ENCODE measurements around the gene GREB1L. TPM values are rescaled to one million over a fixed set of nuclear protein-coding genes. Genes with fewer than 3 reads are reported as not detected.
"Not testable (repeated sequence)": the region's sequence is repeated elsewhere in the genome, so short reads cannot be mapped to it uniquely, and the experiment has no call there.

GREB1L gene
- total RNA-seq, 1 donor from 2014 or later, result 0.98 TPM

GRCh38 chr18:21277578-21277977 lies 35.5 kb downstream of the GREB1L start:
- no peak overlapping the region for H3K27ac ChIP-seq
- no peaks in the 10 kb centered on the region for H3K9me3 ChIP-seq
- no peaks in the 10 kb centered on the region for H3K27me3 ChIP-seq
- H3K4me3 ChIP-seq, result no peak overlapping the region
- DNase-seq (ENCODE audit: extremely low spot score in 2 of 2), result no peak
- intact Hi-C loops (cut with DNase I), result no loop called here
- no peaks in the 10 kb centered on the region for H3K4me1 ChIP-seq
- no peak for TF ChIP-seq CTCF (IDR thresholded peaks at IDR 0.05)
- TF ChIP-seq POLR2AphosphoS5 (IDR thresholded peaks at IDR 0.05; ENCODE audit: insufficient read depth in 1 of 2, low read depth in 1 of 2), result no peak
- no peak for TF ChIP-seq POLR2A (IDR thresholded peaks at IDR 0.05)
- H3K36me3 ChIP-seq, result no peaks in the 10 kb centered on the region

- H3K27ac ChIP-seq; H3K4me1 ChIP-seq; H3K27me3 ChIP-seq; H3K36me3 ChIP-seq; H3K4me3 ChIP-seq; DNase-seq (ENCODE audit: extremely low spot score in 2 of 2); H3K9me3 ChIP-seq; intact Hi-C loops (cut with DNase I): not testable (repeated sequence)
Observed at GRCh38 chr18:21278218-21278617, 36.2 kb downstream of the GREB1L start.

DNA sequence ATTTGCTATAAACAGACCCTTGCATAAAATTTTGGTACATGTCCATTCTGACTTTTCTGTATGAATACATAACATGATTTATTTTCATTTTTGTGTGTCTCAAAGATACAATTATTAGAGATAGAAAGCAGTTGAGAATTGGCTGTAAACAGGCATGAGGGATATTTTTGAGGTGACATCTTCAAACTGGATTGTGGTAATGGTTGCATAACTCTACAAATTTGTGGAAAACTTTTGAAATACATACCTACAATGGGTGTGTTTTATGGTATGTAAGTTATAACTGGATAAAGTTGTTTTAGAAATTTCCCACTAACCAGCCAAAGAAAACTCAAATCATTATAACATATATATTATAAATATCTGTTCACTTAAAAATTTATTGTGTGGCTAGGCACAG lies 39.6 kb downstream of the GREB1L start:
- Histone ChIP-seq H3K4me3 (no peak overlapping the region), H3K9me3 (no peaks in the 10 kb centered on the region), H3K27me3 (no peaks in the 10 kb centered on the region), H3K27ac (no peak overlapping the region), H3K36me3 (no peaks in the 10 kb centered on the region), H3K4me1 (no peaks in the 10 kb centered on the region)
- no peak for DNase-seq (ENCODE audit: extremely low spot score in 2 of 2)
- no peak for TF ChIP-seq POLR2A (IDR thresholded peaks at IDR 0.05)
- TF ChIP-seq POLR2AphosphoS5 (IDR thresholded peaks at IDR 0.05; ENCODE audit: insufficient read depth in 1 of 2, low read depth in 1 of 2), result no peak
- no peak for TF ChIP-seq CTCF (IDR thresholded peaks at IDR 0.05)
- intact Hi-C loops (cut with DNase I), result no loop called here

DNA sequence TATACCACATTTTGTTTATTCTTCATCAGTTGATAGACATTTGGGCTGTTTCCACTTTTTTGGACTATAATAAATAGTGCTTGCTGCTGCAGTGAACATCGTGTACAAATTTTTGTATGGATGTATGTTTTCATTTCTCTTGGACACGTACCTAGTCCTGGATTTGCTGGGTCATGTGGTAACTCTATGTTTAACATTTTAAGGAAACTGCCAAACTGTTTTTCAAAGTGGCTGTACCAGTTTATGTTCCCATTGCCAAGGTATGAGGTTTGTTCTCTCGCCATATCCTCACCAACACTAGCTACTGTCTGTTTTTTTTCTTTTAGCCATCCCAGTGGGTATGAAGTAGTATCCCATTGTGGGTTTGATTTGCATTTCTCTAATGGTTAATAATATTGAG lies 42.5 kb downstream of the GREB1L start:
- intact Hi-C loops (cut with DNase I), result no loop called here
- TF ChIP-seq POLR2A (IDR thresholded peaks at IDR 0.05) (no peak), CTCF (IDR thresholded peaks at IDR 0.05) (no peak), POLR2AphosphoS5 (IDR thresholded peaks at IDR 0.05; ENCODE audit: insufficient read depth in 1 of 2, low read depth in 1 of 2) (no peak)
- Histone ChIP-seq H3K9me3 (no peaks in the 10 kb centered on the region), H3K27me3 (no peaks in the 10 kb centered on the region), H3K4me3 (no peak overlapping the region), H3K4me1 (no peaks in the 10 kb centered on the region), H3K36me3 (no peaks in the 10 kb centered on the region), H3K27ac (no peak overlapping the region)
- no peak for DNase-seq (ENCODE audit: extremely low spot score in 2 of 2)

- no peaks in the 10 kb centered on the region for H3K36me3 ChIP-seq
- no peaks in the 10 kb centered on the region for H3K9me3 ChIP-seq
- TF ChIP-seq CTCF (IDR thresholded peaks at IDR 0.05), result no peak
- TF ChIP-seq POLR2A (IDR thresholded peaks at IDR 0.05), result no peak
- no peak for TF ChIP-seq POLR2AphosphoS5 (IDR thresholded peaks at IDR 0.05; ENCODE audit: insufficient read depth in 1 of 2, low read depth in 1 of 2)
- intact Hi-C loops (cut with DNase I), result no loop called here
- H3K27me3 ChIP-seq, result no peaks in the 10 kb centered on the region
- H3K4me3 ChIP-seq, result no peak overlapping the region
- H3K4me1 ChIP-seq, result no peaks in the 10 kb centered on the region
- DNase-seq (ENCODE audit: extremely low spot score in 2 of 2), result no peak
- H3K27ac ChIP-seq, result no peak overlapping the region
Observed at GRCh38 chr18:21289827-21290226, 47.8 kb downstream of the GREB1L start.

- Histone ChIP-seq H3K36me3 (no peaks in the 10 kb centered on the region), H3K4me1 (no peaks in the 10 kb centered on the region), H3K9me3 (no peaks in the 10 kb centered on the region), H3K27ac (no peak overlapping the region), H3K27me3 (no peaks in the 10 kb centered on the region), H3K4me3 (no peak overlapping the region)
- DNase-seq (ENCODE audit: extremely low spot score in 2 of 2), result no peak
- intact Hi-C loops (cut with DNase I), result no loop called here
- TF ChIP-seq POLR2A (IDR thresholded peaks at IDR 0.05) (no peak), CTCF (IDR thresholded peaks at IDR 0.05) (no peak), POLR2AphosphoS5 (IDR thresholded peaks at IDR 0.05; ENCODE audit: insufficient read depth in 1 of 2, low read depth in 1 of 2) (no peak)
Observed at GRCh38 chr18:21291106-21291505, 49.1 kb downstream of the GREB1L start.

All from vagina (tissue), 2 donors.